ENCODE results near the gene NLRC3. TPM values are rescaled to one million over a fixed set of nuclear protein-coding genes. Genes with fewer than 3 reads are reported as not detected.

NLRC3 gene
- total and polyA plus RNA-seq, 7 experiments from 2014 or later, result 22.2 to 91.3 (median 70.0) TPM

GRCh38 chr16:3548445-3548844 is 28.8 kb downstream of the NLRC3 start:
- H3K27me3 ChIP-seq (ENCODE audit: control insufficient read depth in 2 of 2, insufficient read depth in 2 of 2, low read length in 2 of 2), result no peaks in the 10 kb centered on the region
- H3K27ac Mint-ChIP-seq, result peak overlapping the region in 2 of 9 donors; percentile 31 to 82
- no peak overlapping the region for H3K4me3 ChIP-seq (ENCODE audit: low read length)
- DNase-seq (no peak), ATAC-seq (peak; percentile 37)
- peaks cover 0 to 17% (median 4%) of the 10 kb centered on the region in 7 donors for H3K4me1 Mint-ChIP-seq
- ChIA-PET CTCF (no interaction called here), POLR2A (interaction anchor here (1.0 kb wide), 1 partner anchor 9 kb away, joined by 3 read pairs; no protein-coding TSS in a partner anchor)
- H3K9me3 Mint-ChIP-seq, result peaks cover 0 to 7% (median 0%) of the 10 kb centered on the region in 11 donors
- H3K27me3 Mint-ChIP-seq, result no peaks in the 10 kb centered on the region
- peaks cover 23 to 50% (median 27%) of the 10 kb centered on the region in 5 donors for H3K36me3 Mint-ChIP-seq
- H3K9me3 ChIP-seq (ENCODE audit: control insufficient read depth in 2 of 3, low read length in 3 of 3), result no peaks in the 10 kb centered on the region
- no peak overlapping the region for H3K27ac ChIP-seq (ENCODE audit: low read depth, low read length)
- no peak overlapping the region for H3K4me3 Mint-ChIP-seq
- H3K4me1 ChIP-seq (ENCODE audit: control insufficient read depth in 2 of 2, insufficient read depth in 2 of 2, low read length in 2 of 2), result no peaks in the 10 kb centered on the region
- H3K36me3 ChIP-seq (ENCODE audit: control insufficient read depth in 2 of 3, insufficient read depth in 3 of 3, low read length in 3 of 3), result peaks cover 25 to 90% (median 28%) of the 10 kb centered on the region in 3 experiments
- intact Hi-C loops (cut with micrococcal nuclease), result no loop called here

- H3K4me3 Mint-ChIP-seq, result no peak overlapping the region
- H3K27ac Mint-ChIP-seq, result peak overlapping the region in 1 of 9 donors; percentile 30
- Histone ChIP-seq H3K9me3 (ENCODE audit: control insufficient read depth in 2 of 3, low read length in 3 of 3) (no peaks in the 10 kb centered on the region), H3K4me3 (ENCODE audit: low read length) (no peak overlapping the region), H3K36me3 (ENCODE audit: control insufficient read depth in 2 of 3, insufficient read depth in 3 of 3, low read length in 3 of 3) (peaks cover 17 to 90% (median 25%) of the 10 kb centered on the region in 3 experiments), H3K4me1 (ENCODE audit: control insufficient read depth in 2 of 2, insufficient read depth in 2 of 2, low read length in 2 of 2) (no peaks in the 10 kb centered on the region), H3K27me3 (ENCODE audit: control insufficient read depth in 2 of 2, insufficient read depth in 2 of 2, low read length in 2 of 2) (no peaks in the 10 kb centered on the region), H3K27ac (ENCODE audit: low read depth, low read length) (no peak overlapping the region)
- peaks cover 0 to 7% (median 0%) of the 10 kb centered on the region in 11 donors for H3K9me3 Mint-ChIP-seq
- DNase-seq (no peak), ATAC-seq (peak; percentile 50)
- POLR2A ChIA-PET, result interaction anchor here (0.9 to 1.0 kb wide), 2 partner anchors 8 to 29 kb away, joined by 3 read pairs; no protein-coding TSS in a partner anchor
- H3K27me3 Mint-ChIP-seq, result no peaks in the 10 kb centered on the region
- intact Hi-C loops (cut with micrococcal nuclease), result no loop called here
- CTCF ChIA-PET, result no interaction called here
- peaks cover 21 to 44% (median 24%) of the 10 kb centered on the region in 5 donors for H3K36me3 Mint-ChIP-seq
- H3K4me1 Mint-ChIP-seq, result peaks cover 0 to 17% (median 4%) of the 10 kb centered on the region in 7 donors
Observed at GRCh38 chr16:3546986-3547682, 30.1 kb downstream of the NLRC3 start.

- H3K4me1 ChIP-seq (ENCODE audit: control insufficient read depth in 2 of 2, insufficient read depth in 2 of 2, low read length in 2 of 2), result no peaks in the 10 kb centered on the region
- H3K4me3 ChIP-seq (ENCODE audit: low read length), result no peak overlapping the region
- no peak overlapping the region for H3K27ac ChIP-seq (ENCODE audit: low read depth, low read length)
- no peaks in the 10 kb centered on the region for H3K9me3 ChIP-seq (ENCODE audit: control insufficient read depth in 2 of 3, low read length in 3 of 3)
- CTCF ChIA-PET, result no interaction called here
- Mint-ChIP-seq H3K36me3 (peaks cover 4 to 39% (median 15%) of the 10 kb centered on the region in 5 donors), H3K27ac (peak overlapping the region in 2 of 9 donors; percentile 42 to 59), H3K27me3 (no peaks in the 10 kb centered on the region), H3K9me3 (no peaks in the 10 kb centered on the region), H3K4me3 (no peak overlapping the region), H3K4me1 (peaks cover 0 to 7% (median 0%) of the 10 kb centered on the region in 7 donors)
- no peak for ATAC-seq
- intact Hi-C loops (cut with micrococcal nuclease), result no loop called here
- no peak for DNase-seq
- peaks cover 4 to 80% (median 8%) of the 10 kb centered on the region in 3 experiments for H3K36me3 ChIP-seq (ENCODE audit: control insufficient read depth in 2 of 3, insufficient read depth in 3 of 3, low read length in 3 of 3)
- POLR2A ChIA-PET, result no interaction called here
- no peaks in the 10 kb centered on the region for H3K27me3 ChIP-seq (ENCODE audit: control insufficient read depth in 2 of 2, insufficient read depth in 2 of 2, low read length in 2 of 2)
Observed at GRCh38 chr16:3542601-3543373, 34.4 kb downstream of the NLRC3 start.

- H3K4me1 ChIP-seq (ENCODE audit: control insufficient read depth in 2 of 2, insufficient read depth in 2 of 2, low read length in 2 of 2), result no peaks in the 10 kb centered on the region
- H3K4me3 ChIP-seq (ENCODE audit: low read length), result no peak overlapping the region
- no peaks in the 10 kb centered on the region for H3K9me3 Mint-ChIP-seq
- H3K4me3 Mint-ChIP-seq, result no peak overlapping the region
- ChIA-PET POLR2A (interaction anchor here (0.6 to 0.7 kb wide), 3 partner anchors 74 to 146 kb away, joined by 3 read pairs; no protein-coding TSS in a partner anchor), CTCF (no interaction called here)
- peaks cover 0 to 3% (median 0%) of the 10 kb centered on the region in 7 donors for H3K4me1 Mint-ChIP-seq
- no peaks in the 10 kb centered on the region for H3K9me3 ChIP-seq (ENCODE audit: control insufficient read depth in 2 of 3, low read length in 3 of 3)
- H3K27me3 Mint-ChIP-seq, result no peaks in the 10 kb centered on the region
- ATAC-seq (no peak), DNase-seq (no peak)
- H3K36me3 ChIP-seq (ENCODE audit: control insufficient read depth in 2 of 3, insufficient read depth in 3 of 3, low read length in 3 of 3), result peaks cover 4 to 74% (median 8%) of the 10 kb centered on the region in 3 experiments
- intact Hi-C loops (cut with micrococcal nuclease), result no loop called here
- peak overlapping the region in 3 of 9 donors; percentile 19 to 40 (median 27) for H3K27ac Mint-ChIP-seq
- peak overlapping the region; percentile 21 for H3K27ac ChIP-seq (ENCODE audit: low read depth, low read length)
- H3K27me3 ChIP-seq (ENCODE audit: control insufficient read depth in 2 of 2, insufficient read depth in 2 of 2, low read length in 2 of 2), result no peaks in the 10 kb centered on the region
- H3K36me3 Mint-ChIP-seq, result peaks cover 0 to 36% (median 11%) of the 10 kb centered on the region in 5 donors
Observed at GRCh38 chr16:3541527-3542155, 35.6 kb downstream of the NLRC3 start.

- POLR2A ChIA-PET, result interaction anchor here (0.6 kb wide), 1 partner anchor 23 kb away, joined by 4 read pairs; no protein-coding TSS in a partner anchor
- Histone ChIP-seq H3K36me3 (ENCODE audit: control insufficient read depth in 2 of 3, insufficient read depth in 3 of 3, low read length in 3 of 3) (peaks cover 4 to 81% (median 24%) of the 10 kb centered on the region in 3 experiments), H3K4me3 (ENCODE audit: low read length) (no peak overlapping the region), H3K27ac (ENCODE audit: low read depth, low read length) (no peak overlapping the region), H3K4me1 (ENCODE audit: control insufficient read depth in 2 of 2, insufficient read depth in 2 of 2, low read length in 2 of 2) (no peaks in the 10 kb centered on the region), H3K9me3 (ENCODE audit: control insufficient read depth in 2 of 3, low read length in 3 of 3) (no peaks in the 10 kb centered on the region), H3K27me3 (ENCODE audit: control insufficient read depth in 2 of 2, insufficient read depth in 2 of 2, low read length in 2 of 2) (no peaks in the 10 kb centered on the region)
- H3K27ac Mint-ChIP-seq, result peak overlapping the region in 4 of 9 donors; percentile 33 to 85 (median 58)
- H3K4me3 Mint-ChIP-seq, result no peak overlapping the region
- CTCF ChIA-PET, result no interaction called here
- intact Hi-C loops (cut with micrococcal nuclease), result loop anchor here in 1 of 2 donors (5.0 kb wide), 1 partner anchor 39 kb away; the partner anchor contains the start of gene NLRC3
- no peaks in the 10 kb centered on the region for H3K9me3 Mint-ChIP-seq
- H3K36me3 Mint-ChIP-seq, result peaks cover 5 to 48% (median 33%) of the 10 kb centered on the region in 5 donors
- DNase-seq (no peak), ATAC-seq (no peak)
- H3K4me1 Mint-ChIP-seq, result peaks cover 4 to 19% (median 11%) of the 10 kb centered on the region in 7 donors
- no peaks in the 10 kb centered on the region for H3K27me3 Mint-ChIP-seq
Observed at GRCh38 chr16:3538222-3538621, 39.0 kb downstream of the NLRC3 start.

GRCh38 chr16:3536851-3537250 is 40.4 kb downstream of the NLRC3 start:
- ChIA-PET POLR2A (interaction anchor here (0.7 to 0.8 kb wide), 3 partner anchors 15 to 1269 kb away, joined by 3 to 5 read pairs (median 4); no protein-coding TSS in a partner anchor), CTCF (interaction anchor here (0.5 to 0.6 kb wide), 2 partner anchors 174 to 589 kb away, joined by 3 to 13 read pairs; no protein-coding TSS in a partner anchor)
- no peak for DNase-seq
- Histone ChIP-seq H3K27me3 (ENCODE audit: control insufficient read depth in 2 of 2, insufficient read depth in 2 of 2, low read length in 2 of 2) (no peaks in the 10 kb centered on the region), H3K27ac (ENCODE audit: low read depth, low read length) (peak overlapping the region; percentile 27), H3K9me3 (ENCODE audit: control insufficient read depth in 2 of 3, low read length in 3 of 3) (no peaks in the 10 kb centered on the region), H3K36me3 (ENCODE audit: control insufficient read depth in 2 of 3, insufficient read depth in 3 of 3, low read length in 3 of 3) (peaks cover 0 to 78% (median 26%) of the 10 kb centered on the region in 3 experiments), H3K4me1 (ENCODE audit: control insufficient read depth in 2 of 2, insufficient read depth in 2 of 2, low read length in 2 of 2) (no peaks in the 10 kb centered on the region), H3K4me3 (ENCODE audit: low read length) (no peak overlapping the region)
- peak overlapping the region in 8 of 9 donors; percentile 21 to 82 (median 48) for H3K27ac Mint-ChIP-seq
- H3K9me3 Mint-ChIP-seq, result no peaks in the 10 kb centered on the region
- H3K27me3 Mint-ChIP-seq, result no peaks in the 10 kb centered on the region
- peaks cover 4 to 19% (median 11%) of the 10 kb centered on the region in 7 donors for H3K4me1 Mint-ChIP-seq
- H3K4me3 Mint-ChIP-seq, result no peak overlapping the region
- intact Hi-C loops (cut with micrococcal nuclease), result loop anchor here in 1 of 2 donors (5.0 kb wide), 1 partner anchor 40 kb away; the partner anchor contains the start of gene NLRC3
- ATAC-seq, result no peak
- peaks cover 5 to 49% (median 33%) of the 10 kb centered on the region in 5 donors for H3K36me3 Mint-ChIP-seq

Measured in naive thymus-derived CD4-positive, alpha-beta T cell (primary cell).